Middle frontal gyrus (tissue), 1 donor: ENCODE measurements around the gene POC1A.

Source experiments
- DNase-seq: peaks from one replicate; pipeline ENCODE4 v3.0.0-alpha.2; 2015; ENCODE audit warnings: low spot score; ENCODE audit errors: extremely low spot score

Gene POC1A

GRCh38 chr3:52086976-52087663 lies 67.1 kb downstream of the POC1A start:
- no peak for DNase-seq

- DNase-seq = no peak
Measured at GRCh38 chr3:52086461-52086860, 67.8 kb downstream of the POC1A start.

GRCh38 chr3:52085681-52086282 lies 68.4 kb downstream of the POC1A start:
- DNase-seq = no peak

- no peak for DNase-seq
Measured at GRCh38 chr3:52084954-52085680, 69.1 kb downstream of the POC1A start.

GRCh38 chr3:52084216-52084945 lies 69.8 kb downstream of the POC1A start:
- DNase-seq = no peak

- DNase-seq = no peak
Measured at GRCh38 chr3:52083556-52084087, 70.6 kb downstream of the POC1A start.

- no peak for DNase-seq
Measured at GRCh38 chr3:52082951-52083350, 71.3 kb downstream of the POC1A start.

GRCh38 chr3:52080830-52081719 lies 73.1 kb downstream of the POC1A start:
- no peak for DNase-seq

GRCh38 chr3:52079958-52080357 lies 74.3 kb downstream of the POC1A start:
- DNase-seq = no peak

- DNase-seq = no peak
Measured at GRCh38 chr3:52078781-52079560, 75.3 kb downstream of the POC1A start.

GRCh38 chr3:52077925-52078324 lies 76.3 kb downstream of the POC1A start:
- DNase-seq = no peak

- no peak for DNase-seq
Measured at GRCh38 chr3:52076896-52077780, 77.1 kb downstream of the POC1A start.

- DNase-seq = no peak
Measured at GRCh38 chr3:52073490-52073889, 80.7 kb downstream of the POC1A start.

GRCh38 chr3:52072471-52072870 lies 81.8 kb downstream of the POC1A start:
- no peak for DNase-seq

- no peak for DNase-seq
Measured at GRCh38 chr3:52072020-52072419, 82.2 kb downstream of the POC1A start.

- no peak for DNase-seq
Measured at GRCh38 chr3:52070724-52071621, 83.2 kb downstream of the POC1A start.

GRCh38 chr3:52069855-52070254 lies 84.4 kb downstream of the POC1A start:
- no peak for DNase-seq

- DNase-seq = no peak
Measured at GRCh38 chr3:52069135-52069534, 85.1 kb downstream of the POC1A start.
